ENCODE results near the gene EFCAB13.
"Not testable (repeated sequence)": the region's sequence is repeated elsewhere in the genome, so short reads cannot be mapped to it uniquely, and the experiment has no call there.

The EFCAB13 gene

DNA sequence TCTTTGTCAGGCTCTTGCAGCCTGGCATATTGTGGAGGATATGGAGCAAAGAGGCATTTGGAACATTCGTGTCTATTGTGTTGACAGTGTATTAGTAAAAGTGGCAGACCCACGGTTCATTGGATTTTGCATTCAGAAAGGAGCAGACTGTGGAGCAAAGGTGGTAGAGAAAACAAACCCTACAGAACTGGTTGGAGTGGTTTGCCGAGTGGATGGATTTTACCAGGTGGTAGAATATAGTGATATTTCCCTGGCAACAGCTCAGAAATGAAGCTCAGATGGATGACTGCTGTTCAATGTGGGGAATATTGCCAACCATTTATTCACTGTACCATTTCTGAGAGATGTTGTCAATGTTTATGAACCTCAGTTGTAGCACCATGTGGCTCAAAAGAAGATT is 44.5 kb downstream of the EFCAB13 start:
- CTCF ChIA-PET: no interaction called here
- DNase-seq (ENCODE audit: low read depth, low spot score): no peak
- TF ChIP-seq, protein P1, sequence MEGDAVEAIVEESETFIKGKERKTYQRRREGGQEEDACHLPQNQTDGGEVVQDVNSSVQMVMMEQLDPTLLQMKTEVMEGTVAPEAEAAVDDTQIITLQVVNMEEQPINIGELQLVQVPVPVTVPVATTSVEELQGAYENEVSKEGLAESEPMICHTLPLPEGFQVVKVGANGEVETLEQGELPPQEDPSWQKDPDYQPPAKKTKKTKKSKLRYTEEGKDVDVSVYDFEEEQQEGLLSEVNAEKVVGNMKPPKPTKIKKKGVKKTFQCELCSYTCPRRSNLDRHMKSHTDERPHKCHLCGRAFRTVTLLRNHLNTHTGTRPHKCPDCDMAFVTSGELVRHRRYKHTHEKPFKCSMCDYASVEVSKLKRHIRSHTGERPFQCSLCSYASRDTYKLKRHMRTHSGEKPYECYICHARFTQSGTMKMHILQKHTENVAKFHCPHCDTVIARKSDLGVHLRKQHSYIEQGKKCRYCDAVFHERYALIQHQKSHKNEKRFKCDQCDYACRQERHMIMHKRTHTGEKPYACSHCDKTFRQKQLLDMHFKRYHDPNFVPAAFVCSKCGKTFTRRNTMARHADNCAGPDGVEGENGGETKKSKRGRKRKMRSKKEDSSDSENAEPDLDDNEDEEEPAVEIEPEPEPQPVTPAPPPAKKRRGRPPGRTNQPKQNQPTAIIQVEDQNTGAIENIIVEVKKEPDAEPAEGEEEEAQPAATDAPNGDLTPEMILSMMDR (IDR thresholded peaks at IDR 0.05; ENCODE audit: insufficient read depth, low read length, missing control alignments): no peak
- POLR2A ChIA-PET: no interaction called here
- no peak overlapping the region for H3K4me3 ChIP-seq (ENCODE audit: low read depth, low read length)

DNA sequence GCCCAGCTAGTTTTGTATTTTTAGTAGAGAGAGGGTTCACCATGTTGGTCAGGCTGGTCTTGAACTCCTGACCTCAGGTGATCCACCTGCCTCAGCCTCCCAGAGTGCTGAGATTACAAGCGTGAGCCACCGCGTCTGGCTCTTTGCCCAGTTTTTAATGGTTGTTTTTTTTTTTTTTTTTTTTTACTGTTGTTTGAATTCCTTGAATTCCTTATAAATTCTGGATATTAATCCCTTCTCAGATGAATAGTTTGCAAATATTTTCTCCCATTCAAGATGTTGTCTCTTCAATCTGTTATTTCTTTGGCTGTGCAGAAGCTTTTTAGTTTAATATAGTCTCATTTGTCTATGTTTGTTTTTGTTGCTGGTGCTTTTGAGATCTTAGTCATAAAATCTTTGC is 47.1 kb downstream of the EFCAB13 start:
- POLR2A ChIA-PET; CTCF ChIA-PET; DNase-seq (ENCODE audit: low read depth, low spot score); H3K4me3 ChIP-seq (ENCODE audit: low read depth, low read length): not testable (repeated sequence)

DNA sequence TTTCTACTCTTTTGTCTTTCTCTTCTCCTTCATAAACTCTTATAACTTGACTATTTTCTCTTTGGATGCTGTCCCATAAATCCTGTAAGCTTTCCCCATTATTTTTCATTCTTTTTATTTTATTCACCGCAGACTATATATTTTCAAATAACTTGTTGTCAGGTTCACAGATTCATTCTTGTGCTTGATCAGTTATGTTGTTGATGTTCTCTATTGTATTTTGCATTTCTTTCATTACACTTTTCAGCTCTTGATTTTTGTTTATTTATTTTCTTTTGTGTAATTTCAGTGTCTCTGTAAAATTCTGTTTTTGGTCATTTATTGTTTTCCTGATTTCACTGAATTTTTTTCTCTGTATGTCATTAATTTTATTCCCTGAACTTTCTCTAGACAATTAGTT is 49.2 kb downstream of the EFCAB13 start:
- no peak overlapping the region for H3K4me3 ChIP-seq (ENCODE audit: low read depth, low read length)
- CTCF ChIA-PET: no interaction called here
- TF ChIP-seq, protein P1 (IDR thresholded peaks at IDR 0.05; ENCODE audit: insufficient read depth, low read length, missing control alignments): no peak
- POLR2A ChIA-PET: no interaction called here
- no peak for DNase-seq (ENCODE audit: low read depth, low spot score)

DNA sequence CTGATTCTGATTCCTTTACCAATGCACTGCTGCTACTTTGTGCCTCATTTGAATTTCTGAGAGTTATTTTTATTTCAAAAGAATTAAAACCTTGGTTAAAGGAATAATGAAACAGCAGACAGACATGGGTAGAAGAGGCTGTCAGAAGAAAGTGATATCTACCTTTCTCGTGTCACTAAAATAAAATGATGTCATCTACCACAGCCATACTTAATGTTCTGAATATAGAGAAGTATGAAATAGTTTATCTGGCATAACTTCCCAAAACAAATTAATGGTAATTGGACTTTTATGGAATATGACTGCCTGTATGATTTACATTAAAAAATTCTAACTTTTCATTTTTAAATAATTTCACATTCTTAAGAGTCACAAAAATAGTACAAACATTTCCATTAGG is 52.5 kb downstream of the EFCAB13 start:
- no peak for DNase-seq (ENCODE audit: low read depth, low spot score)
- ChIA-PET POLR2A (no interaction called here), CTCF (no interaction called here)
- TF ChIP-seq, protein P1 (IDR thresholded peaks at IDR 0.05; ENCODE audit: insufficient read depth, low read length, missing control alignments): no peak
- no peak overlapping the region for H3K4me3 ChIP-seq (ENCODE audit: low read depth, low read length)

DNA sequence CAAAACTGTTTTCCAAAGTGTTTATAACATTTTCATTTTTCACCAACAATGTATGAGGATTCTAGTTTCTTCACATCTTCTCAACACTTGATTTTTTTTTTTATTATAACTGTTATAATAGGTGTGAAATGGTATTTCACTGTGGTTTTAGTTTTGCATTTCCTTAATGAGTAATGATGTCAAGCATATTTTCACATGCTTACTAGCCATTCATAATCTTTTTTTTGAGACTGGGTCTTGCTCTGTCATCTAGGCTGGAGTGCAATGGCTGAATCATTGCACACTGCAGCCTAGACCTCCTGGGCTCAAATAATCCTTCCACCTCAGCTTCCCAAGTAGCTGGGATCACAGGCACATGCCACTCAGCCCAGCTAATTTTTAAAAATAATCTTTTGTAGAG is 65.1 kb downstream of the EFCAB13 start:
- no peak overlapping the region for H3K4me3 ChIP-seq (ENCODE audit: low read depth, low read length)
- DNase-seq (ENCODE audit: low read depth, low spot score): no peak
- TF ChIP-seq, protein P1 (IDR thresholded peaks at IDR 0.05; ENCODE audit: insufficient read depth, low read length, missing control alignments): no peak
- CTCF ChIA-PET: no interaction called here
- POLR2A ChIA-PET: no interaction called here

DNA sequence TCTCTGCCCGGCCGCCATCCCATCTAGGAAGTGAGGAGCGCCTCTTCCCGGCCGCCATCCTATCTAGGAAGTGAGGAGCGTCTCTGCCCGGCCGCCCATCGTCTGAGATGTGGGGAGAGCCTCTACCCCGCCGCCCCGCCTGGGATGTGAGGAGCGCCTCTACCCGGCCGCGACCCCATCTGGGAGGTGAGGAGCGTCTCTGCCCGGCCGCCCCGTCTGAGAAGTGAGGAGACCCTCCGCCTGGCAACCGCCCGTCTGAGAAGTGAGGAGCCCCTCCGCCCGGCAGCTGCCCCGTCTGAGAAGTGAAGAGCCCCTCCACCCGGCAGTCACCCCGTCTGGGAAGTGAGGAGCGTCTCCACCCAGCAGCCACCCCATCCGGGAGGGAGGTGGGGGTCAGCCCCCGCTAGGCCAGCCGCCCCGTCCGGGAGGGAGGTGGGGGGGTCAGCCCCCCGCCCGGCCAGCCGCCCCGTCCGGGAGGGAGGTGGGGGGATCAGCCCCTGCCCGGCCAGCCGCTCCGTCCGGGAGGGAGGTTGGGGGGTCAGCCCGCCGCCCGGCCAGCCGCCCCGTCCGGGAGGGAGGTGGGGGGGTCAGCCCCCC is 73.9 kb downstream of the EFCAB13 start:
- H3K4me3 ChIP-seq (ENCODE audit: low read depth, low read length); POLR2A ChIA-PET; DNase-seq (ENCODE audit: low read depth, low spot score); CTCF ChIA-PET: not testable (repeated sequence)

DNA sequence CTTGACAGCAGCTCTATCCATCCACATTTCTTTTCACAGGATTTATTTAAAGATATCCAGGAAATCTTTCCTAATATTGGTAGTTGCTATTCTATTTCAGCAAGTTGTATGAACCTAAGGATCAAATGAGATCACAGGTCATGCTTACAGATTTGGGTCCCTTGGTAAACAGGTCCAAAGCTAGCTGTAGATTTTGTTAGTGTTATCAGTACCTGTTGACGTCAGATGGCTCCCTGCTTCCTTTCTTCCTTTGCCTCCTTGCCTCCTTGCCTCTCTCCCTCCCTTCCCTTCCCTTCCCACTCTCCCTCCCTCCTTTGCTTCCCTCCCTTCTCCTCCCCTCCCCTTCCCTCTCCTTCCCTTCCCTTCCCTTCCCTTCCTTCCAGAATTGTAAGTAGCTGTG is 76.6 kb downstream of the EFCAB13 start:
- TF ChIP-seq, protein P1 (IDR thresholded peaks at IDR 0.05; ENCODE audit: insufficient read depth, low read length, missing control alignments): no peak
- POLR2A ChIA-PET: no interaction called here
- CTCF ChIA-PET: no interaction called here
- no peak for DNase-seq (ENCODE audit: low read depth, low spot score)
- no peak overlapping the region for H3K4me3 ChIP-seq (ENCODE audit: low read depth, low read length)

Measured in AG04449 (cell line).